Spleen (tissue), 7 donors: ENCODE measurements around the gene CAMK2G.

Experiments
- CTCF ChIP-seq, 11 experiments: fragments of 200-600 bp in 7 of 11; fragments of 450-650 bp in 4 of 11; sonication (generic) in 4 of 11; IDR thresholded peaks in 8 of 11; conservative IDR thresholded peaks in 3 of 11; 1 replicate in 7 of 11; 2 replicates in 4 of 11; pipeline versions ENCODE4 v1.4.0 to v1.8.0; 2016 to 2021; ENCODE audit warnings: antibody characterized with exemption in 11 of 11, inconsistent platforms in 4 of 11, mild to moderate bottlenecking in 1 of 11
- POLR2A ChIP-seq, 3 donors: fragments of 450-650 bp; IDR thresholded peaks; one replicate each; pipeline ENCODE4 v1.5.1; 2017; ENCODE audit warnings: antibody characterized with exemption in 3 of 3, mild to moderate bottlenecking in 1 of 3
- donor health status: DM: no; HTN: no; CAD: no; lungs with moderate emphysema.
- donor health status: DM: no; HTN: no; CAD: no.
- donor health status: DM: no; HTN: no; CAD: no.

GRCh38 chr10:73812657-73813056 lies 61.7 kb downstream of the CAMK2G start:
- no peak for TF ChIP-seq CTCF (IDR thresholded peaks at IDR 0.05 in 8 of 11, conservative IDR thresholded peaks at IDR 0.05 in 3 of 11)
- TF ChIP-seq POLR2A (IDR thresholded peaks at IDR 0.05) = no peak
